GM12878 (cell line): ENCODE results near the gene SMKR1. TPM values are rescaled to one million over a fixed set of nuclear protein-coding genes. Genes with fewer than 3 reads are reported as not detected.

Source experiments
- ATAC-seq: fragments of 200-7000 bp; cut with Tn5 transposase; 3 replicates; pipeline ENCODE4 v1.9.1; 2020; ENCODE audit warnings: mild to moderate bottlenecking, moderate library complexity
- BruUV-seq: library from RNA; stranded (reverse); fragments of 400-500 nt; replicated peaks from 2 replicates; lab custom pipeline; 2021; lab: Mats Ljungman, UMichigan
- CTCF ChIA-PET: fragments of 300-600 bp; sonication (Branson Sonifier 250); formaldehyde crosslinking; extraction: SDS; loops from one replicate; lab custom pipeline; 2021; ENCODE audit warnings: inconsistent platforms; lab: Yijun Ruan, JAX
- POLR2A ChIA-PET: fragments of 350-600 bp; formaldehyde crosslinking; extraction: SDS; loops from one replicate; lab custom pipeline; 2021; ENCODE audit warnings: inconsistent platforms; lab: Charles Lee
- RAD21 ChIA-PET: fragments of 300-600 bp; sonication (Branson Sonifier 250); formaldehyde crosslinking; loops from one replicate; lab custom pipeline; 2023; ENCODE audit warnings: antibody characterized with exemption; ENCODE audit not compliant: unreplicated experiment; lab: Charles Lee
- SMC1A ChIA-PET: fragments of 300-600 bp; sonication (Branson Sonifier 250); formaldehyde crosslinking; loops from one replicate; lab custom pipeline; 2023; ENCODE audit not compliant: unreplicated experiment, uncharacterized antibody; lab: Charles Lee
- DNase-seq: peaks from one replicate; pipeline ENCODE4 v3.0.0-alpha.2; 2011; ENCODE audit warnings: low read depth, low spot score
- FAIRE-seq: peaks from 3 replicates; lab custom pipeline; 2011; peaks lifted over from hg19 to GRCh38; lab: Jason Lieb, UNC
- H2AFZ ChIP-seq: 2 replicates; pipeline ENCODE4 v1.6.0; 2011; ENCODE audit warnings: low read depth, low read length, control low read depth; ENCODE audit not compliant: control insufficient read depth
- H3K27ac ChIP-seq: 2 replicates; pipeline ENCODE4 v1.5.1; 2011; ENCODE audit warnings: control low read depth; ENCODE audit not compliant: control insufficient read depth, insufficient read depth
- H3K27me3 ChIP-seq, 2 experiments: replicated peaks in 1 of 2; 2 replicates each; pipeline versions ENCODE4 v1.6.0 to v1.6.1; 2011; ENCODE audit warnings: low read length in 1 of 2; ENCODE audit not compliant: control insufficient read depth in 2 of 2, insufficient read depth in 2 of 2
- H3K36me3 ChIP-seq, 2 experiments: 2 replicates each; pipeline ENCODE4 v1.5.1; 2011; ENCODE audit warnings: low read length in 1 of 2; ENCODE audit not compliant: control insufficient read depth in 2 of 2, insufficient read depth in 2 of 2
- H3K4me1 ChIP-seq: 2 replicates; pipeline ENCODE4 v1.6.1; 2011; ENCODE audit warnings: mild to moderate bottlenecking, low read length, moderate library complexity, mixed read lengths; ENCODE audit not compliant: control insufficient read depth, insufficient read depth
- H3K4me2 ChIP-seq: 2 replicates; pipeline ENCODE4 v1.6.0; 2011; ENCODE audit warnings: control low read depth; ENCODE audit not compliant: control insufficient read depth, insufficient read depth
- H3K4me3 ChIP-seq: fragments of 200-600 bp; sonication (generic); 2 replicates; pipeline ENCODE4 v1.5.1; 2016
- H3K79me2 ChIP-seq: 2 replicates; pipeline ENCODE4 v1.6.0; 2011; ENCODE audit warnings: low read length; ENCODE audit not compliant: control insufficient read depth, insufficient read depth
- H3K9ac ChIP-seq: 2 replicates; pipeline ENCODE4 v1.8.0; 2011; ENCODE audit warnings: low read length, control low read depth, mixed read lengths; ENCODE audit not compliant: control insufficient read depth, insufficient read depth
- H3K9me3 ChIP-seq: replicated peaks from 3 replicates; pipeline ENCODE4 v1.5.1; 2011; ENCODE audit warnings: mild to moderate bottlenecking, low read length; ENCODE audit not compliant: control insufficient read depth, insufficient read depth
- H4K20me1 ChIP-seq: 2 replicates; pipeline ENCODE4 v1.6.0; 2011; ENCODE audit not compliant: control insufficient read depth, insufficient read depth
- BCLAF1 ChIP-seq: fragments of 450-650 bp; IDR thresholded peaks from 2 replicates; pipeline ENCODE4 v1.6.1; 2017; ENCODE audit warnings: antibody characterized with exemption, mild to moderate bottlenecking, moderate library complexity
- CREM ChIP-seq: IDR thresholded peaks from 2 replicates; pipeline ENCODE4 v1.6.1; 2014; ENCODE audit warnings: antibody characterized with exemption, low read depth
- CUX1 ChIP-seq: IDR thresholded peaks from 2 replicates; pipeline ENCODE4 v1.6.1; 2012; ENCODE audit warnings: improper control_type of control experiment, low read depth, low read length; ENCODE audit not compliant: insufficient replicate concordance
- ETV6 ChIP-seq, 2 experiments: fragments of 450-650 bp in 1 of 2; IDR thresholded peaks in 1 of 2; conservative IDR thresholded peaks in 1 of 2; 2 replicates each; pipeline ENCODE4 v1.6.1; 2014; ENCODE audit warnings: antibody characterized with exemption in 1 of 2, borderline replicate concordance in 1 of 2, low read depth in 1 of 2, mild to moderate bottlenecking in 1 of 2, moderate library complexity in 1 of 2
- FOS ChIP-seq: IDR thresholded peaks from 3 replicates; pipeline ENCODE4 v1.6.1; 2011; ENCODE audit warnings: borderline replicate concordance; ENCODE audit not compliant: insufficient read length; ENCODE audit errors: extremely low read depth
- HDAC6 ChIP-seq: fragments of 200-600 bp; sonication (generic); IDR thresholded peaks from one replicate; pipeline ENCODE4 v1.8.0; 2017; ENCODE audit warnings: antibody characterized with exemption; ENCODE audit not compliant: unreplicated experiment
- MTA3 ChIP-seq: IDR thresholded peaks from 2 replicates; pipeline ENCODE4 v1.6.1; 2012; ENCODE audit warnings: low read length, inconsistent platforms, borderline replicate concordance
- NBN ChIP-seq: fragments of 450-650 bp; IDR thresholded peaks from 2 replicates; pipeline ENCODE4 v1.6.1; 2016
- NR2F1 ChIP-seq: fragments of 450-650 bp; conservative IDR thresholded peaks from 2 replicates; pipeline ENCODE4 v1.6.1; 2017; ENCODE audit warnings: mild to moderate bottlenecking
- PAX8 ChIP-seq: fragments of 450-650 bp; IDR thresholded peaks from 2 replicates; pipeline ENCODE4 v1.6.1; 2017; ENCODE audit warnings: mild to moderate bottlenecking, moderate library complexity
- RAD51 ChIP-seq: fragments of 450-650 bp; IDR thresholded peaks from 2 replicates; pipeline ENCODE4 v1.6.1; 2016; ENCODE audit warnings: moderate library complexity, mild to moderate bottlenecking, inconsistent platforms
- RELA ChIP-seq: fragments of 450-650 bp; IDR thresholded peaks from 2 replicates; pipeline ENCODE4 v1.8.0; 2014; ENCODE audit warnings: borderline replicate concordance; ENCODE audit not compliant: partially characterized antibody
- RUNX3 ChIP-seq: IDR thresholded peaks from 2 replicates; pipeline ENCODE4 v1.6.1; 2012; ENCODE audit warnings: low read length, inconsistent platforms
- SMC3 ChIP-seq: IDR thresholded peaks from 2 replicates; pipeline ENCODE4 v1.6.1; 2011; ENCODE audit warnings: low read length, improper control_type of control experiment, borderline replicate concordance
- STAT3 ChIP-seq: IDR thresholded peaks from 2 replicates; pipeline ENCODE4 v1.6.1; 2011; ENCODE audit warnings: low read depth, low read length, improper control_type of control experiment
- TCF3 ChIP-seq: IDR thresholded peaks from 2 replicates; pipeline ENCODE4 v1.6.1; 2012; ENCODE audit warnings: low read depth, mild to moderate bottlenecking, low read length, borderline replicate concordance; ENCODE audit not compliant: insufficient read depth
- ZNF217 ChIP-seq: fragments of 450-650 bp; IDR thresholded peaks from 2 replicates; pipeline ENCODE4 v1.6.1; 2017; ENCODE audit warnings: antibody characterized with exemption, mild to moderate bottlenecking
- ZSCAN29 ChIP-seq: fragments of 450-650 bp; IDR thresholded peaks from 2 replicates; pipeline ENCODE4 v1.6.1; 2017; ENCODE audit warnings: mild to moderate bottlenecking, moderate library complexity
- ZZZ3 ChIP-seq: IDR thresholded peaks from 2 replicates; pipeline ENCODE4 v1.6.1; 2011; ENCODE audit warnings: low read depth; ENCODE audit not compliant: control insufficient read depth, insufficient read length
- in situ Hi-C: fragments of 300-500 bp; cut with MboI; formaldehyde crosslinking; loops from 9 replicates; pipeline ENCODE4 v1.14.3; 2018; ENCODE audit warnings: mixed read lengths
- intact Hi-C: fragments of 100-400 bp; cut with micrococcal nuclease; formaldehyde crosslinking; loops from one replicate; pipeline ENCODE4 v1.14.2; 2022; ENCODE audit not compliant: unreplicated experiment
- polyA plus RNA-seq, 11 experiments: library from polyadenylated mRNA; depleted of rRNA in 4 of 11; unstranded in 6 of 11; stranded (reverse) in 5 of 11; fragments of >200 nt; fragmentation: Nextera tagmentation in 4 of 11; fragmentation: Illumina TruSeq in 1 of 11; extraction: Ambion mirVana in 4 of 11; extraction: Trizol in 1 of 11; gene quantifications; 1 replicate in 1 of 11; 2 replicates in 10 of 11; pipeline versions ENCODE4 v1.2.1 to v1.2.3, GENCODE V29; 2011 to 2016; ENCODE audit warnings: inconsistent platforms in 2 of 11, missing spikeins in 2 of 11, low read depth in 1 of 11
- total RNA-seq, 4 experiments: library from RNA; depleted of rRNA in 3 of 4; stranded (reverse); fragments of >200 nt in 3 of 4; fragmentation: Illumina TruSeq in 1 of 4; extraction: Trizol in 1 of 4; gene quantifications; 2 replicates each; pipeline versions ENCODE4 v1.2.1 to v1.2.3, GENCODE V29; 2013 to 2021

SMKR1 gene
- total and polyA plus RNA-seq, 10 of the 15 experiments (the other 5 are each of a cell fraction or from before 2014, with no cell fraction given): 0.37 to 2.6 (median 0.83) TPM

GRCh38 chr7:129469930-129470329, 32.4 kb upstream of the SMKR1 start:
- SMC1A ChIA-PET: interaction anchor here (0.9 to 11.7 kb wide), 13 partner anchors 16 to 541 kb away, joined by 3 to 165 read pairs (median 5); partner anchors contain the start of gene STRIP2
- no peak overlapping the region for H2AFZ ChIP-seq
- H4K20me1 ChIP-seq: no peaks in the 10 kb centered on the region
- H3K27ac ChIP-seq: no peak overlapping the region
- CTCF ChIA-PET: interaction anchor here (0.9 to 9.1 kb wide), 15 partner anchors 16 to 541 kb away, joined by 3 to 134 read pairs (median 5); no protein-coding TSS in a partner anchor
- intact Hi-C loops: loop anchor here (10.0 kb wide), 1 partner anchor 355 kb away; no protein-coding TSS in a partner anchor
- no peaks in the 10 kb centered on the region for H3K79me2 ChIP-seq
- ATAC-seq: no peak
- no peaks in the 10 kb centered on the region for H3K36me3 ChIP-seq
- no peaks in the 10 kb centered on the region for H3K27me3 ChIP-seq
- RAD21 ChIA-PET: interaction anchor here (0.5 to 7.0 kb wide), 10 partner anchors 9 to 587 kb away, joined by 3 to 90 read pairs (median 12); partner anchors contain the start of gene STRIP2
- H3K9me3 ChIP-seq: no peaks in the 10 kb centered on the region
- H3K4me2 ChIP-seq: no peak overlapping the region
- no TSS peak for BruUV-seq
- H3K4me1 ChIP-seq: no peaks in the 10 kb centered on the region
- in situ Hi-C loops: no loop called here
- no peak for FAIRE-seq
- no peak overlapping the region for H3K9ac ChIP-seq
- H3K4me3 ChIP-seq: no peak overlapping the region
- POLR2A ChIA-PET: interaction anchor here (1.4 kb wide), 1 partner anchor 68 kb away, joined by 4 read pairs; no protein-coding TSS in a partner anchor
- DNase-seq: no peak
- TF ChIP-seq NR2F1 (no peak), RELA (no peak), ETV6 (conservative IDR thresholded peaks at IDR 0.05 in 1 of 2, IDR thresholded peaks at IDR 0.05 in 1 of 2; ENCODE audit: borderline replicate concordance in 1 of 2, low read depth in 1 of 2) (no peak), CUX1 (no peak), BCLAF1 (no peak), FOS (no peak), PAX8 (no peak), MTA3 (no peak), RAD51 (no peak), CREM (no peak), SMC3 (no peak), TCF3 (no peak), STAT3 (no peak), ZSCAN29 (no peak), ZZZ3 (no peak), RUNX3 (no peak), HDAC6 (no peak), ZNF217 (no peak), NBN (no peak)
